ENCODE results near the gene VIT.

DNA sequence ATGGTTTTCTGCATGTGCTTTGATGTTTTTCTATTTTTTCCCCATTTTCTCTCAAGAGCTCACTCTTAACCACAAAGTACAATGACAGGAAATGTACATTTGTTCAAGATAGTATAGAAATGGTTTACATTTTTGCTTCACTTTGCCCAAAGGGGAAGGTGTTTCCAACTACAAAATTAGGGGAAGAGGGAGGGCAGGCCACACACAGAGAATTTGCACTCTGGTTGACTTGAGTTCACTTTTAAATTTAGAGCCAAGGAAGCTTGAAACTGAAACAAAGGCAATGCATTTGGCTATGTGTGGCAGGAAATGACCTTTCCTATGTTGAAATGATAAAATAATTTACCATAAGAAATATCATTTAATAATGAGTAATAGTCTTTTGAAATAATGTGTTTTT is 19.1 kb upstream of the VIT start:
- no peak for TF ChIP-seq POLR2A (IDR thresholded peaks at IDR 0.05)
- TF ChIP-seq, protein P1, sequence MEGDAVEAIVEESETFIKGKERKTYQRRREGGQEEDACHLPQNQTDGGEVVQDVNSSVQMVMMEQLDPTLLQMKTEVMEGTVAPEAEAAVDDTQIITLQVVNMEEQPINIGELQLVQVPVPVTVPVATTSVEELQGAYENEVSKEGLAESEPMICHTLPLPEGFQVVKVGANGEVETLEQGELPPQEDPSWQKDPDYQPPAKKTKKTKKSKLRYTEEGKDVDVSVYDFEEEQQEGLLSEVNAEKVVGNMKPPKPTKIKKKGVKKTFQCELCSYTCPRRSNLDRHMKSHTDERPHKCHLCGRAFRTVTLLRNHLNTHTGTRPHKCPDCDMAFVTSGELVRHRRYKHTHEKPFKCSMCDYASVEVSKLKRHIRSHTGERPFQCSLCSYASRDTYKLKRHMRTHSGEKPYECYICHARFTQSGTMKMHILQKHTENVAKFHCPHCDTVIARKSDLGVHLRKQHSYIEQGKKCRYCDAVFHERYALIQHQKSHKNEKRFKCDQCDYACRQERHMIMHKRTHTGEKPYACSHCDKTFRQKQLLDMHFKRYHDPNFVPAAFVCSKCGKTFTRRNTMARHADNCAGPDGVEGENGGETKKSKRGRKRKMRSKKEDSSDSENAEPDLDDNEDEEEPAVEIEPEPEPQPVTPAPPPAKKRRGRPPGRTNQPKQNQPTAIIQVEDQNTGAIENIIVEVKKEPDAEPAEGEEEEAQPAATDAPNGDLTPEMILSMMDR (IDR thresholded peaks at IDR 0.05), result no peak
- no peak for TF ChIP-seq POLR2AphosphoS5 (IDR thresholded peaks at IDR 0.05; ENCODE audit: insufficient read depth in 1 of 2, low read depth in 1 of 2)
